ENCODE measurements around the gene SAMD4A.

Gene SAMD4A

DNA sequence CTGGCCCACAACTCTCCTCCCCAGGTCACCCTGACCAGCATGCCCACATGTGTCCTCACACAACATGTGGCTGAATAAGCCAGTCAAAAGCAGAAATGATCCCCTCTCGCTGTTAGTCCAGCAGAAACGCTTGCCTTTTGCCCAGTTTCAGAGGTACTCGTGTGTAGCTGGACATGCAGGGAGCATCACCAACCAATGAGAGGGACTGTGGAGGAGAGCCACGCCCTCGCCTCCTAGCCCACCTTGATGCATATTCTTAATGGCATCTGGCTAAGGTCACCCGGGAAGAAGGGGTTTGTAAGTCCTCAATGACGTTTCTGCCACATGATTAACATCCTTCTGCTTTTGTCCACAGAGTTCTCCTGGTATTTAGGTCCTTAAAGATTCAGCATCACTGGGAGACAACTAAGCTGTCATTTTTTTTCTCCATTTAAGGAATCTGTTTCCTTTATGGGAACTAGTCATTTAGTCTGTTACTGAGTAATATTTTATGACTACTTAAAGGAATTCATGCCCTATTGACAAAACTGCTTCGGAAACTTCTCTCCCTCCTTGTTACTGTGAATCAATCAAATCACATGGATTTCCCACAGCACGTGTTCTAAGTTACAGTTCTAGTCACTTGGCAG lies 201.7 kb downstream of the SAMD4A start:
- TF ChIP-seq, protein P1, sequence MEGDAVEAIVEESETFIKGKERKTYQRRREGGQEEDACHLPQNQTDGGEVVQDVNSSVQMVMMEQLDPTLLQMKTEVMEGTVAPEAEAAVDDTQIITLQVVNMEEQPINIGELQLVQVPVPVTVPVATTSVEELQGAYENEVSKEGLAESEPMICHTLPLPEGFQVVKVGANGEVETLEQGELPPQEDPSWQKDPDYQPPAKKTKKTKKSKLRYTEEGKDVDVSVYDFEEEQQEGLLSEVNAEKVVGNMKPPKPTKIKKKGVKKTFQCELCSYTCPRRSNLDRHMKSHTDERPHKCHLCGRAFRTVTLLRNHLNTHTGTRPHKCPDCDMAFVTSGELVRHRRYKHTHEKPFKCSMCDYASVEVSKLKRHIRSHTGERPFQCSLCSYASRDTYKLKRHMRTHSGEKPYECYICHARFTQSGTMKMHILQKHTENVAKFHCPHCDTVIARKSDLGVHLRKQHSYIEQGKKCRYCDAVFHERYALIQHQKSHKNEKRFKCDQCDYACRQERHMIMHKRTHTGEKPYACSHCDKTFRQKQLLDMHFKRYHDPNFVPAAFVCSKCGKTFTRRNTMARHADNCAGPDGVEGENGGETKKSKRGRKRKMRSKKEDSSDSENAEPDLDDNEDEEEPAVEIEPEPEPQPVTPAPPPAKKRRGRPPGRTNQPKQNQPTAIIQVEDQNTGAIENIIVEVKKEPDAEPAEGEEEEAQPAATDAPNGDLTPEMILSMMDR (IDR thresholded peaks at IDR 0.05; ENCODE audit: insufficient read depth, low read length, missing control alignments): no peak
- CTCF ChIA-PET: interaction anchor here (2.9 kb wide), 1 partner anchor 204 kb away, joined by 8 read pairs; no protein-coding TSS in a partner anchor

DNA sequence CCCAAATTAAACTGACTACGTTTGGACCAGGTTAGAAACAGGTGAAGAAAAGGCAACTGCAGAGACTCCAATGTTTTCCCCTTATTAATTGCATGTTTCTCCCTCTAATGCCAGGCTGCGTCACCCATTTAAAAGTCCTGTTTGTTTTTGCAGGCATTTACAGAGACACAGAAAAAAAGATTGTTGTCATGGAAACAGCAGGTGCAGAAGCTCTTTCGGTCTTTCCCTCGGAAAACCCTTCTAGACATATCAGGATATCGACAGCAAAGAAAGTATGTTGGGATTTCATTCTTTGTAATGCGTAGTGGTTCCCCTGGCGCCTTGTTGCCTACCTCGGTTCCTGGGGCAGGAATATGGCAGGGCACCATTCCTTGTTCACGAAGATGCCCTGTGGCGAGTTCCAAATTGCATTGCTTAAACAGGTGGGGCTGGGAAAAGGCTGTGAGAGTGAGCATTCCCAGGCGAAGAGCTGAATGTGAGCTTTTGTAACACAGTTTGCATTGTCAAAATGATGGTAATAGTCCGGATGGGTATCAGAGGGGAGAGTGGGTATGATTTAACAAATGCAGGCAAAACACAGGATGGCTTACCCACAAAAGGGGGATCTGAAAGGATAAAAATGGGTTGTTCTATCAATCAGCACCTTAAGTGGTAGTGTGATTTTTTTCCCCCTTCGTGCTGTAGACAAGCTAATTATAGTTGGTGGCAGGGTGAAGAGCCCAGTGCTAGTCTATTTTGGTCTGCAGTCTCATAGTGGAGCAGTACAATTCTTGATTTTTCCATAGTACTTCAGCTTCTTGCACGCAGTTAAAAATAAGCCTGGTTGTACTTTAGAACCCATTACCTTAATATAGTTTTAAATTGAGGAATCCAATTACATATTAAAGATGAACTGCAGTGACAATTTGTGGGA lies 203.3 kb downstream of the SAMD4A start:
- POLR2A ChIA-PET: no interaction called here
- CTCF ChIA-PET: interaction anchor here (0.8 to 2.4 kb wide), 3 partner anchors 13 to 207 kb away, joined by 3 to 10 read pairs (median 4); no protein-coding TSS in a partner anchor
- no peak for DNase-seq (ENCODE audit: low read depth, low spot score)
- no peak overlapping the region for H3K4me3 ChIP-seq (ENCODE audit: low read depth, low read length)
- TF ChIP-seq, protein P1 (IDR thresholded peaks at IDR 0.05; ENCODE audit: insufficient read depth, low read length, missing control alignments): no peak

More for the DNA sequence above, 201.7 kb downstream of the SAMD4A start:
- no peak for DNase-seq (ENCODE audit: low read depth, low spot score)
- no peak overlapping the region for H3K4me3 ChIP-seq (ENCODE audit: low read depth, low read length)
- POLR2A ChIA-PET: no interaction called here

DNA sequence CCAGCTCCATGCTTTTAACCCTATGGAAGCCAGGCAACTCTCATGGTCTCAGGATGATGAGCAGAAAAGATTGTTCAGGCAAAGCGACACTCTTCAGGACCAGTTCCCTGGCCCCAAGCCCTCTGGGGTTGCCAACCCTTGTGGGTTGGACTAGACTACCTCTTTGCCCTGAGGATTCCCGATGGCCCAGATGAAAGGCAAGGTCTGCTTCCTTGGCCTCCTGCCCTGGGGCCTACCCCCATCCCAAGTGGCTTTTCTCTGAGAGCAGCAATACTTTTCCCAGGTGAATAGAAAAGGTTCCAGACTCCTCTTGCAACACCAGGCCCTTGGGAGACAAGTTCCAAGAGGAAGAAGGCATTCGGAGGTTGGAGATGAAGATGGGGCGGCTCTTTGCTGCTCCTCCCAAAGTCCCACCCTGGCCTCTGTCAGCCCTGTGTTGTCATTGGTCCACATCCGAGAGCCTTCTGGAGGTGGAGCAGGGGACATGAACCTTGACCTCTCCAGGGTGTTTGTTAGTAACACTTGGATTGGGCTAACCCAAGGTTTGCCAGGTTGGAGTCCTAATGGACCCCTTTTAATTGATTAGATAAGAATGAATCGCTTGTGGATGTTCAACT lies 204.6 kb downstream of the SAMD4A start:
- no peak for DNase-seq (ENCODE audit: low read depth, low spot score)
- TF ChIP-seq, protein P1 (IDR thresholded peaks at IDR 0.05; ENCODE audit: insufficient read depth, low read length, missing control alignments): no peak
- CTCF ChIA-PET: interaction anchor here (1.0 to 2.4 kb wide), 3 partner anchors 18 to 208 kb away, joined by 3 to 10 read pairs (median 3); no protein-coding TSS in a partner anchor
- POLR2A ChIA-PET: no interaction called here
- H3K4me3 ChIP-seq (ENCODE audit: low read depth, low read length): no peak overlapping the region

DNA sequence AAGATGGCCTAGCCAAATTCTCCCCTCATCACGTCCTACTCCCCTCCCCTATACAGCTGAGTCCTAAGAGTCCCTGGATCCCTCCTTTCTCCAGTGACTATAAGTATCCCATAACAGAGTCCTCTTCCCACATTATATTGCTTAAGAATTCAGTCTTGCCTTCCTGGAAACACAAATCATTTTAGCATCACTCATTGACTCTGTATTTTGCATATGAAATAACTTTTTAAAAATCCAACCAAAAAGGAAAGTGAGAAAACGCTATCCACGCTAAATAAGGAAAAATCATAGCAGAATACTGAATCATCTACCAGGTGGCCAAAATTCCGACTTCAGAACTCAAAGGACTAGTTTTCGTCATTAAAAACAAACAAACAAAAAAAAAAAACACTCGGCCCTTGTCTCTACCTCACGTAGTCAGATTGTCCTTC lies 205.5 kb downstream of the SAMD4A start:
- no peak for DNase-seq (ENCODE audit: low read depth, low spot score)
- POLR2A ChIA-PET: interaction anchor here (0.7 to 5.0 kb wide), 5 partner anchors 10 to 263 kb away, joined by 3 to 67 read pairs (median 5); partner anchors contain the start of genes CGRRF1 and SAMD4A
- CTCF ChIA-PET: interaction anchor here (0.7 to 6.4 kb wide), 41 partner anchors 8 to 406 kb away, joined by 3 to 247 read pairs (median 8); partner anchors contain the start of genes CGRRF1 and SAMD4A

DNA sequence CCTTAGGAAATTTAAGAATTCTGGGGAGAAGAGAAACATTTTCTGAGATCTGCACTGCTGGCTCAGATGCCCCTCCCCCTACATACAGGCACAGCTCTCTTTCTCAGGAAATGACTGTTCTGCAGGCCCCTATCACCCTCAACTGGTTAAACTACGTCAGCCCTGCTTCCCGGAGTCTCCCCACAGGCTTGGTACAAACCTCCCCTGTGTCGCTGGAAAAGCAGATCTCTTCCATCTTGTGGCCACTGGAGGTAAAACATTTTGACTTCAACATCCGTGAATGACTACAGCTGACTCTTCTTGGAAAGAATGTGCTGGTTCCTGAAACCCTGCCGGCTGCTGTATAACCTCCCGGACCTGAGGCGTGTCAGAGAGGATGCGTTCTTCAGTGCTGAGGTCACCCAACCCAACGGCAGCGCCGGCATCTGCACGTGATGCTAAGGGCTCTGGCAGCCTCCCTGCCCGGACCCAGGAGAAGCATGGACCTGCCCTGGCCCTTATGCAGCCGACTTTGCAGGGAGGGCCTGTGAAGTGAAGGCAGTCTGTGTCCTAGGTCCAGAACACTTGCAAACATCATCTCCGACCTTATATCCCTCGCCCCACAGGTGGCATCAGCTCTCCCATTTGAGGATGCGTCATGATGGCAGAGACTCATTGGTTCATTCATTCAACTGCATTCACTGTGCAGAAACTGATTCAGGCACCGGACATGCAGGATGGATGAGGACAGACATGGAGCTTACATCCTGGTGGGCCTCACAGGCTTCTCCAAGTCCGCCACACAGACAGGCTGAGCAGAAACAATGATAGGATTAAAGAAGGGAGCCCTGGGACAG lies 206.5 kb downstream of the SAMD4A start:
- DNase-seq (ENCODE audit: low read depth, low spot score): peak; percentile 99
- ChIA-PET POLR2A (interaction anchor here (0.7 to 5.0 kb wide), 6 partner anchors 11 to 264 kb away, joined by 3 to 67 read pairs (median 5); partner anchors contain the start of genes CGRRF1 and SAMD4A), CTCF (interaction anchor here (0.7 to 6.4 kb wide), 76 partner anchors 9 to 425 kb away, joined by 3 to 247 read pairs (median 5); partner anchors contain the start of genes CGRRF1, GMFB and SAMD4A)
- H3K4me3 ChIP-seq (ENCODE audit: low read depth, low read length): peak overlapping the region; percentile 19
- TF ChIP-seq, protein P1 (IDR thresholded peaks at IDR 0.05; ENCODE audit: insufficient read depth, low read length, missing control alignments): peak; percentile 73

More for the DNA sequence above, 205.5 kb downstream of the SAMD4A start:
- peak overlapping the region; percentile 19; the same call in 1 of the 2 replicates for H3K4me3 ChIP-seq (ENCODE audit: low read depth, low read length)
- TF ChIP-seq, protein P1 (IDR thresholded peaks at IDR 0.05; ENCODE audit: insufficient read depth, low read length, missing control alignments): no peak

Measured in AG04449 (cell line).